NK-92 treated with Interleukin-12 subunit alpha and Interleukin-12 subunit beta, amount 100 ng/mL, for 24 hours (cell line): ENCODE data around the gene NUP133.
"Not testable (repeated sequence)": the region's sequence is repeated elsewhere in the genome, so short reads cannot be mapped to it uniquely, and the experiment has no call there.

ENCODE experiments used
- DNase-seq: peaks from one replicate; lab custom pipeline; 2025; lab: John Stamatoyannopoulos, UW

The NUP133 gene

DNA sequence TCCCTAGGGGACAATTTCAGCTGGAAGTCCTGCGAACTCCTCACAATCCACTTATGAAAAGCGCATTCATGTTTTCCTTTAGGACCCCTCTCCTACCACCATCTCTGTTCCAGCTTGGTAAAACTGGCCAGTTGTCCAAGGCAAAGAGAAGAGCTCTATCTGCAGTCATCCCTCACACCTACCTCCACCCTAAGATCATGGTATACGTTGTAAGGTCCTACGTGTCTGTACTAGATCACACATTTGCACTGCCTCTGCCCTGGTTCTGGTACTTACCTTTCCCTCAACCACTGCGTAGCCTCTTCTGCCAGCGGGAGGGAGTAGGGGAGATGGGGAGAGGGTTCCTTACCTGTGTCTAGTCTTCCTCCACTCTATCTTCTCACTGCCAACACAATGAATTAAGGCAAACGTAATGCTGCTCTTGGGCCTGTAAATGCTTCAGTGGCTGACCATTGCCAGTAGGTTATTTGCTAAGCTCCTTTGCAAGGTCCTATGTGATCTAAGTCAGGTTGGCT, 739 bp upstream of the NUP133 start:
- DNase-seq: no peak

GRCh38 chr1:229507502-229507901, 639 bp downstream of the NUP133 start:
- DNase-seq: no peak

- no peak for DNase-seq
Measured at GRCh38 chr1:229506633-229507032, 1.5 kb downstream of the NUP133 start.

DNA sequence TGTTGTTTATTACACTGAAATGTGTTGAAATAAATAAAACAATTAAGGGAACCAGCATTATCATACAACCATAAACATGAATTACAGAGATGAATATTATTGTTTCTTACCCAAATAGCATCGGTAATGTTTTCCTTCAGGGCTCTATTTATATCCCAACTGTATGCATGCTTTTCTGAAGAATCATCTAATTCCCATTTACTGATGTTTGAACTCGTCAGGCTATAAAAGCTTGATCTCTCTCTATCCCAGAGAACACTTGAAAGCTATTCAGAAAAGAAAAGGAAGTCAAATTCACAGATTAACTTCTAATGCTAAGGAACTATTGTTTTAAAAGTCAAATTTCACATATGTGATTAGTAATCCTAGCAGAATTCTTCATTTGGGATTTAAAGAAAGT, 12.4 kb downstream of the NUP133 start:
- DNase-seq: no peak

GRCh38 chr1:229487181-229487580, 21.0 kb downstream of the NUP133 start:
- no peak for DNase-seq

GRCh38 chr1:229485318-229485717, 22.8 kb downstream of the NUP133 start:
- DNase-seq: no peak

- DNase-seq: no peak
Measured at GRCh38 chr1:229482511-229482910, 25.6 kb downstream of the NUP133 start.

DNA sequence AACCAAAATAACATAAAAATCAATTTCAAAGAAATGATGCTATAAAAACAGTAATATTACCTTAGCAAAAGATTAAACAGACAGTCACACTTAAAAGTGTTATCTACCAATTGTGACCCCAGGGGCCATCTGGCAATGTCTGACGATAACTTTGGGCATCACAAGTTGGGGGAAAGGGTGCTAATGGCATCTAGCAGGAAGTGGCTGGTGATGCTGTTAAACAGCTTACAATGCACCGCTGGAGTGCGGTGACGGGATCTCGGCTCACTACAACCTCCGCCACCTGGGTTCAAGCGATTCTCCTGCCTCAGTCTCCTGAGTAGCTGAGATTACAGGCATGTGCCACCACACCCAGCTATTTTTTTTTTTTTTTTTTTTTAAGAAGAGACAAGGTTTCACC, 27.6 kb downstream of the NUP133 start:
- DNase-seq: no peak

- DNase-seq: no peak
Measured at GRCh38 chr1:229479660-229480399, 28.3 kb downstream of the NUP133 start.

- no peak for DNase-seq
Measured at GRCh38 chr1:229478852-229479251, 29.3 kb downstream of the NUP133 start.

DNA sequence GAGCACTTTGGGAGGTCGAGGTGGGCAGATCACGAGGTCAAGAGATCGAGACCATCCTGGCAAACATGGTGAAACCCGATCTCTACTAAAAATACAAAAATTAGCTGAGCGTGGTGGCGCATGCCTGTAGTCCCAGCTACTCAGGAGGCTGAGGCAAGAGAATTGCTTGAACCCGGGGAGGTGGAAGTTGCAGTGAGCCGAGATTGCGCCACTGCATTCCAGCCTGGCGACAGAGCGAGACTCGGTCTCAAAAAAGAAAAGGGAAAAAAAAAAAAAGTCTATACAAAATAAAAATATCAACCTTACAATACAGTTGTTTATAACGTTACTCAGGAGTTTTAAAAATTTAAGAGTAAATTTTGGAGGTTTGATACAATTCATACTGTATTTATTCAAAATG, 32.3 kb downstream of the NUP133 start:
- DNase-seq: not testable (repeated sequence)

GRCh38 chr1:229474509-229474908, 33.6 kb downstream of the NUP133 start:
- DNase-seq: no peak

DNA sequence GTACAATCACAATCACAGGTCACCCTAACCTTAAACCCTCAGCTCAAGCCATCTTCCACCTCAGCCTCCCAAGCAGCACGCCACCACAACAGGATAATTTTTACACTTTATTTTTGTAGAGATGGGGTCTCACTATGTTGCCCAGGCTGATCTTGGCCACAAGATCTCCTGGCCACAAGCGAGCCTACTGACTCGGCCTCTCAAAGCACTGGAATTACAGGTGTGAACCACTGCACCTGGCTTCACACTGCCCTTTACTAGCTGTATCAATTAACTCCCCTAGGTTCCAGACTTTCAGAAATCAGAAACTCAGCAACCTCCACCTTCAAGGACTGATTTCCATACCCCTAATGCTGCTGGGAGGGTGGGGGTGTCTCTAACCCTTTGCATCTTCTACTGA, 37.0 kb downstream of the NUP133 start:
- DNase-seq: no peak

DNA sequence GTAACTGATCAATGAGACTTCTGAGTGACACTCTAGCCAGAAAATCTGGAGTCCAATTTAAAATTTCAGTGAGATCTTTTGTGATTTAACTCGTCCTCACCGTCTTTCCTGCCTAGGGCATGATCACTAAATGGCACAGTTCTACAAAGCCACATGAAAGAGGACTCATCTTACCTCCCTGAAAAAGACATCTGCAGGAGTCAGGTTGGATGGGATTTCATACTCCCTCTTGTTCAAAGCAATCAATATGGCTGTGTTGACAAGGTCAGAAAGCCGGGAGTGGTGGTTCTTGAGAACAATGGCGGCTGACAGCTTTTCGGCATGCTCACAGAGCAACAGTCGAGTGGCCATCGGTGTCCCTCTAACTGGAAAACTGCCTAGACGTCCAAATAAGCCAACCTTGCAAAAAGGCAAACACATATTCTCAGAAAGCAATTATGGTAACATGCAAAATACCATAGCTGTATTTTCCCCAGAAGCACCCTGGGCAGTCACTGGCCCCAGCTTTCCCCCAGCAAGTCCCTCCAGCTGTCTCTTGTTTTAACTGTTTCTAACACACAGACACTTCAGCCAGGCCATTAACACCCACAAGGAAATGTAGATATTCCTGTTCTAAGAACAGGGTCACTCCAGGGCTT, 37.6 kb downstream of the NUP133 start:
- DNase-seq: no peak

DNA sequence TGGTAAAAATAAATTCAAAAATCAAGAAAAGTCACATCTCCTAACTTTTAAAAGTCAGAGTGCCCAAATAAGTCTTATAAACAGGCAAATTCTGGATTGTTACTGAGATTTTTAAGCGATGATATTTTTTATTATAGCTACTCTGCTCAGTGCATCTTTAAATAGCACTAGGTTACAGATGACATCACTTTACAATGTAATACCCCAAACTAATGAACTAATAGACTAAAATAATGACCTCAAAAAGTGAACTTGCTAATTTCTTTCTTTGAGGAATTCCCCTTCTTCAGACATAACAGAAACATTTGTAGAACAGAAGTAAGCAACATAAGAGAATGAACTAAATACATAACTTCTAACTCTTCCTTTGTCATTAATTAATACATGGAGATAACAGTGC, 41.3 kb downstream of the NUP133 start:
- no peak for DNase-seq

- DNase-seq: no peak
Measured at GRCh38 chr1:229464672-229465071, 43.5 kb downstream of the NUP133 start.

DNA sequence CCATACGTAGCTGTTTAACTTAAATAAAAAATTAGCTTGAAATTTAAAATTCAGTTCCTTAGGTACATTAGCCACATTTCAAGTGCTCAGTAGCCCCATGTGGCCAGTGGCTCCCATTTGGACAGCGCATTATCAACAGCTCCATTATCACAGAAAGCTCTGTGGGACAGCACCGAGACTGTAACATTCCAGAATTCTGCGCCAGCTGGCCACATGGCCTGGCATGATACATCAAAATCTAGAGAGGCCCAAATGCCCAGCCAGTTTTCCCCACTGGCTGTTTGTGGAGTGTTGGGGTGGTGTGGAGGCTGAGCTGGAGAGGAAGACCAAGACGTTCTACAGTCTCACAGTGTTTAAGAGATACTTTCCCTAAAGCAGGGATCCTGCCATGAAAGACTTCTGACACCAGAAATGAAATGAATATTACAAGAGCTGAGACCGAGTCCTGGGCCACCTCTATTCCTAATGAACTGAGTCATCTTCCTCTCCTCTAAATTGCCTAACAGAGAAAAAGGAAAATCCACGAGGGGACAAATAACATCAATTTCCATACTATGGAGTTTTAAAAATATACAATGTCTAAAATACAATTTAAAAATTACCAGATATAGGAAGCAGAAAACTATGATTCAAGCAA, 47.0 kb downstream of the NUP133 start:
- DNase-seq: no peak

GRCh38 chr1:229459815-229460214, 48.3 kb downstream of the NUP133 start:
- no peak for DNase-seq

DNA sequence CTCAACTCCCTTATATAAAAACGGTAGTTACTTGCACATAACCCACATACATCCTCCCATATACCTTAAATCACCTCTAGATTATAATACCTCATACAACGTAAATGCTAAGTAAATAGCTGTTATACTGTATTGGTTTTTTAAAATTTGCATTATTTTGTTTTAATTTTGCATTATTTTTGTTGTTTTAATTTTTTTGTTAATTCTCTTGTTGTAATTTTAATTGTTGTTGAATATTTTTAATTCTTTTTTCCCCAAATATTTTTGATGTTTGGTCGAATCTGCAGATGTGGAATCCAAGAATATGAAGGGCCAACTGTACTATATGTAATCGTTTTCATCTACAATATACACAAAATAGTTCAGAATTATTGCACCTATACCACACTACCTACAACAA, 50.7 kb downstream of the NUP133 start:
- DNase-seq: no peak

- no peak for DNase-seq
Measured at GRCh38 chr1:229456016-229456415, 52.1 kb downstream of the NUP133 start.

DNA sequence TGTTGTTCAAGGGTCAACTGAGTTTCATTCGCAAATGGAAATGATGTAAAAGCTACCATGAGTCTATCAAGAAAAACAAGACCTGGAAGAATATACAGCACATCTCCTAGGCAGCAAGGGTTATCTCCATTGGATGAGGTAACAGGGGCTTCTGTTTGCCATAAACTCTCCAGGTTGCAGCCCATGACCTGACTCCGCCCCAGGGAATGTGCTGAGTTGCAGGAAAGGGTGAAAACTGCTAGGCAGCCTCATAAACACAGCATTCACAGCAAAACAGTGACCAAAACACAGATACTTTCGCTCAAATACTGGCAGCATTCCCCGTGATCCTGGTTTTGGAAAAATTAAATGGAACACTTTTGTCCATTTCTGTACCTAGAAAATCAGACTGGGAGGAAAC, 54.1 kb downstream of the NUP133 start:
- DNase-seq: no peak

- DNase-seq: no peak
Measured at GRCh38 chr1:229452956-229453801, 55.0 kb downstream of the NUP133 start.
